ENCODE data around the gene OR2F2.

The OR2F2 gene

GRCh38 chr7:143898810-143899209, 36.2 kb upstream of the OR2F2 start:
- Histone ChIP-seq H3K9me3 (ENCODE audit: control insufficient read depth, low read length) (no peaks in the 10 kb centered on the region), H2BK12ac (ENCODE audit: low read length in 2 of 2) (no peak overlapping the region)
- 100% methylated on average over 1 of the region's 1 CpG for WGBS

GRCh38 chr7:143900230-143900766, 34.7 kb upstream of the OR2F2 start:
- Histone ChIP-seq H3K14ac (ENCODE audit: low read length in 2 of 2) (no peak overlapping the region), H3K23ac (ENCODE audit: low read length in 2 of 2) (no peak overlapping the region), H4K8ac (ENCODE audit: low read length) (no peak overlapping the region), H3K9ac (ENCODE audit: low read length) (peak overlapping the region; percentile 94), H2BK120ac (ENCODE audit: low read depth, low read length) (no peak overlapping the region), H3K4me2 (ENCODE audit: low read length, poor library complexity, severe bottlenecking) (peak overlapping the region; percentile 62), H3K18ac (ENCODE audit: low read depth in 1 of 2, low read length in 2 of 2) (peak overlapping the region in 1 of 2 experiments; percentile 78), H2BK15ac (ENCODE audit: low read depth, poor library complexity, severe bottlenecking) (no peak overlapping the region), H3K27me3 (ENCODE audit: control insufficient read depth in 1 of 2, insufficient read depth in 1 of 2, low read length in 2 of 2) (no peaks in the 10 kb centered on the region), H2BK12ac (ENCODE audit: low read length in 2 of 2) (peak overlapping the region in 1 of 2 experiments; percentile 24), H3K27ac (ENCODE audit: low read length, poor library complexity, severe bottlenecking) (peak overlapping the region; percentile 6), H2AFZ (ENCODE audit: low read depth, low read length) (no peak overlapping the region), H4K91ac (ENCODE audit: low read length) (no peak overlapping the region), H3K79me1 (replicated peaks; ENCODE audit: low read length, poor library complexity, severe bottlenecking) (no peaks in the 10 kb centered on the region), H3K4ac (ENCODE audit: low read depth in 1 of 2, low read length in 2 of 2) (no peak overlapping the region), H2AK5ac (ENCODE audit: low read length, severe bottlenecking) (no peak overlapping the region), H3K9me3 (ENCODE audit: control insufficient read depth, low read length) (no peaks in the 10 kb centered on the region), H3K36me3 (ENCODE audit: control insufficient read depth in 1 of 2, insufficient read depth in 2 of 2, low read depth in 1 of 2, low read length in 2 of 2) (no peaks in the 10 kb centered on the region), H2BK5ac (ENCODE audit: low read depth, low read length, poor library complexity, severe bottlenecking) (no peak overlapping the region), H3K4me3 (ENCODE audit: insufficient read depth in 1 of 2, low read depth in 1 of 2, low read length in 2 of 2) (peak overlapping the region in 1 of 2 experiments; percentile 96), H3K4me1 (ENCODE audit: control insufficient read depth, insufficient read depth, low read depth, low read length) (peaks cover 5% of the 10 kb centered on the region)
- DNase-seq = no peak
- WGBS = 64% methylated on average over 4 of the region's 5 CpGs

More at GRCh38 chr7:143898810-143899209, 36.2 kb upstream of the OR2F2 start:
- H3K27ac ChIP-seq (ENCODE audit: low read length, poor library complexity, severe bottlenecking) = no peak overlapping the region
- H3K4me3 ChIP-seq (ENCODE audit: insufficient read depth in 1 of 2, low read depth in 1 of 2, low read length in 2 of 2) = no peak overlapping the region
- H3K4ac ChIP-seq (ENCODE audit: low read depth in 1 of 2, low read length in 2 of 2) = no peak overlapping the region
- no peak overlapping the region for H4K91ac ChIP-seq (ENCODE audit: low read length)
- H2AFZ ChIP-seq (ENCODE audit: low read depth, low read length) = no peak overlapping the region
- H3K4me1 ChIP-seq (ENCODE audit: control insufficient read depth, insufficient read depth, low read depth, low read length) = peaks cover 5% of the 10 kb centered on the region
- H2BK120ac ChIP-seq (ENCODE audit: low read depth, low read length) = no peak overlapping the region
- H2BK15ac ChIP-seq (ENCODE audit: low read depth, poor library complexity, severe bottlenecking) = no peak overlapping the region
- no peak overlapping the region for H3K23ac ChIP-seq (ENCODE audit: low read length in 2 of 2)
- no peak for DNase-seq
- H2BK5ac ChIP-seq (ENCODE audit: low read depth, low read length, poor library complexity, severe bottlenecking) = no peak overlapping the region
- no peak overlapping the region for H3K14ac ChIP-seq (ENCODE audit: low read length in 2 of 2)
- H3K36me3 ChIP-seq (ENCODE audit: control insufficient read depth in 1 of 2, insufficient read depth in 2 of 2, low read depth in 1 of 2, low read length in 2 of 2) = no peaks in the 10 kb centered on the region
- H3K79me1 ChIP-seq (replicated peaks; ENCODE audit: low read length, poor library complexity, severe bottlenecking) = no peaks in the 10 kb centered on the region
- no peak overlapping the region for H3K18ac ChIP-seq (ENCODE audit: low read depth in 1 of 2, low read length in 2 of 2)
- H3K4me2 ChIP-seq (ENCODE audit: low read length, poor library complexity, severe bottlenecking) = no peak overlapping the region
- H3K9ac ChIP-seq (ENCODE audit: low read length) = no peak overlapping the region
- H4K8ac ChIP-seq (ENCODE audit: low read length) = no peak overlapping the region
- no peaks in the 10 kb centered on the region for H3K27me3 ChIP-seq (ENCODE audit: control insufficient read depth in 1 of 2, insufficient read depth in 1 of 2, low read length in 2 of 2)
- H2AK5ac ChIP-seq (ENCODE audit: low read length, severe bottlenecking) = no peak overlapping the region

GRCh38 chr7:143901332-143901667, 33.7 kb upstream of the OR2F2 start:
- Histone ChIP-seq H4K8ac (ENCODE audit: low read length) (peak overlapping the region; percentile 77), H3K27me3 (ENCODE audit: control insufficient read depth in 1 of 2, insufficient read depth in 1 of 2, low read length in 2 of 2) (no peaks in the 10 kb centered on the region), H3K79me1 (replicated peaks; ENCODE audit: low read length, poor library complexity, severe bottlenecking) (no peaks in the 10 kb centered on the region), H3K27ac (ENCODE audit: low read length, poor library complexity, severe bottlenecking) (peak overlapping the region; percentile 99), H2BK15ac (ENCODE audit: low read depth, poor library complexity, severe bottlenecking) (peak overlapping the region; percentile 86), H3K4ac (ENCODE audit: low read depth in 1 of 2, low read length in 2 of 2) (peak overlapping the region in 1 of 2 experiments; percentile 34), H3K23ac (ENCODE audit: low read length in 2 of 2) (peak overlapping the region in 1 of 2 experiments; percentile 89), H3K9ac (ENCODE audit: low read length) (peak overlapping the region; percentile 94), H3K4me2 (ENCODE audit: low read length, poor library complexity, severe bottlenecking) (peak overlapping the region; percentile 88), H4K91ac (ENCODE audit: low read length) (no peak overlapping the region), H3K9me3 (ENCODE audit: control insufficient read depth, low read length) (no peaks in the 10 kb centered on the region), H2AK5ac (ENCODE audit: low read length, severe bottlenecking) (no peak overlapping the region), H3K36me3 (ENCODE audit: control insufficient read depth in 1 of 2, insufficient read depth in 2 of 2, low read depth in 1 of 2, low read length in 2 of 2) (no peaks in the 10 kb centered on the region), H2BK5ac (ENCODE audit: low read depth, low read length, poor library complexity, severe bottlenecking) (no peak overlapping the region), H3K4me3 (ENCODE audit: insufficient read depth in 1 of 2, low read depth in 1 of 2, low read length in 2 of 2) (peak overlapping the region; percentile 85 to 96), H2AFZ (ENCODE audit: low read depth, low read length) (peak overlapping the region; percentile 43), H2BK12ac (ENCODE audit: low read length in 2 of 2) (peak overlapping the region in 1 of 2 experiments; percentile 72), H3K18ac (ENCODE audit: low read depth in 1 of 2, low read length in 2 of 2) (peak overlapping the region; percentile 88 to 92), H3K14ac (ENCODE audit: low read length in 2 of 2) (peak overlapping the region; percentile 43 to 65), H2BK120ac (ENCODE audit: low read depth, low read length) (peak overlapping the region; percentile 38), H3K4me1 (ENCODE audit: control insufficient read depth, insufficient read depth, low read depth, low read length) (peaks cover 5% of the 10 kb centered on the region)
- DNase-seq = no peak
- 1% methylated on average over 14 of the region's 14 CpGs for WGBS

GRCh38 chr7:143901668-143902331, 33.2 kb upstream of the OR2F2 start, which contains the start of gene TCAF1:
Gene TCAF1, minus strand, starts transcription at chr7:143902176. Its CDS starts 25,568 bp downstream, at chr7:143876608.
- peak within 1 kb of the TSS; percentile 86 for H2BK15ac ChIP-seq (ENCODE audit: low read depth, poor library complexity, severe bottlenecking)
- peak within 1 kb of the TSS in 1 of 2 experiments; percentile 89 for H3K23ac ChIP-seq (ENCODE audit: low read length in 2 of 2)
- peaks cover 5% of the 10 kb centered on the region for H3K4me1 ChIP-seq (ENCODE audit: control insufficient read depth, insufficient read depth, low read depth, low read length)
- H2AFZ ChIP-seq (ENCODE audit: low read depth, low read length) = peak within 1 kb of the TSS; percentile 49
- peak within 1 kb of the TSS; percentile 43 to 72 for H3K14ac ChIP-seq (ENCODE audit: low read length in 2 of 2)
- peak; percentile 95 for DNase-seq
- no peak within 1 kb of the TSS for H2AK5ac ChIP-seq (ENCODE audit: low read length, severe bottlenecking)
- H2BK5ac ChIP-seq (ENCODE audit: low read depth, low read length, poor library complexity, severe bottlenecking) = peak within 1 kb of the TSS; percentile 87
- peak within 1 kb of the TSS; percentile 98 for H4K8ac ChIP-seq (ENCODE audit: low read length)
- H3K79me1 ChIP-seq (replicated peaks; ENCODE audit: low read length, poor library complexity, severe bottlenecking) = no peaks in the 10 kb centered on the region
- H3K4me3 ChIP-seq (ENCODE audit: insufficient read depth in 1 of 2, low read depth in 1 of 2, low read length in 2 of 2) = peak within 1 kb of the TSS; percentile 85 to 96
- peak within 1 kb of the TSS; percentile 88 to 92 for H3K18ac ChIP-seq (ENCODE audit: low read depth in 1 of 2, low read length in 2 of 2)
- peak within 1 kb of the TSS; percentile 35 to 83 for H3K4ac ChIP-seq (ENCODE audit: low read depth in 1 of 2, low read length in 2 of 2)
- no peaks in the 10 kb centered on the region for H3K36me3 ChIP-seq (ENCODE audit: control insufficient read depth in 1 of 2, insufficient read depth in 2 of 2, low read depth in 1 of 2, low read length in 2 of 2)
- WGBS = under 1% methylated on average over 43 of the region's 50 CpGs
- no peaks in the 10 kb centered on the region for H3K27me3 ChIP-seq (ENCODE audit: control insufficient read depth in 1 of 2, insufficient read depth in 1 of 2, low read length in 2 of 2)
- peak within 1 kb of the TSS; percentile 94 for H3K9ac ChIP-seq (ENCODE audit: low read length)
- H2BK12ac ChIP-seq (ENCODE audit: low read length in 2 of 2) = peak within 1 kb of the TSS in 1 of 2 experiments; percentile 72
- H3K27ac ChIP-seq (ENCODE audit: low read length, poor library complexity, severe bottlenecking) = peak within 1 kb of the TSS; percentile 99
- H4K91ac ChIP-seq (ENCODE audit: low read length) = peak within 1 kb of the TSS; percentile 97
- peak within 1 kb of the TSS; percentile 38 for H2BK120ac ChIP-seq (ENCODE audit: low read depth, low read length)
- peak within 1 kb of the TSS; percentile 88 for H3K4me2 ChIP-seq (ENCODE audit: low read length, poor library complexity, severe bottlenecking)
- no peaks in the 10 kb centered on the region for H3K9me3 ChIP-seq (ENCODE audit: control insufficient read depth, low read length)
